IPS-18c (cell line): Measurements from ENCODE around the gene KIRREL2.
A peak's percentile ranks its signal among the peaks of the same experiment; 100 is the strongest.
"Not testable (repeated sequence)": the region's sequence is repeated elsewhere in the genome, so short reads cannot be mapped to it uniquely, and the experiment has no call there.

ENCODE experiments used
- H3K4me3 ChIP-seq: 2 replicates; pipeline ENCODE4 v1.7.0; 2013; ENCODE audit warnings: low read depth, mild to moderate bottlenecking, low read length, moderate library complexity; ENCODE audit not compliant: insufficient read depth
- H3K9me3 ChIP-seq: one replicate; pipeline ENCODE4 v1.6.1; 2013; ENCODE audit warnings: mild to moderate bottlenecking, low read length, moderate library complexity; ENCODE audit not compliant: control insufficient read depth, insufficient read depth

The KIRREL2 gene

GRCh38 chr19:35902870-35903475 lies 46.3 kb downstream of the KIRREL2 start:
- Histone ChIP-seq H3K9me3 (no peaks in the 10 kb centered on the region), H3K4me3 (peak overlapping the region; percentile 57)

GRCh38 chr19:35903550-35904179 lies 47.0 kb downstream of the KIRREL2 start:
- H3K4me3 ChIP-seq: peak overlapping the region; percentile 57
- H3K9me3 ChIP-seq: no peaks in the 10 kb centered on the region

- Histone ChIP-seq H3K9me3 (no peaks in the 10 kb centered on the region), H3K4me3 (no peak overlapping the region)
Observed at GRCh38 chr19:35904311-35905068, 47.8 kb downstream of the KIRREL2 start.

GRCh38 chr19:35905178-35905727 lies 48.5 kb downstream of the KIRREL2 start:
- no peaks in the 10 kb centered on the region for H3K9me3 ChIP-seq
- H3K4me3 ChIP-seq: no peak overlapping the region

GRCh38 chr19:35907377-35907745 lies 50.6 kb downstream of the KIRREL2 start:
- Histone ChIP-seq H3K4me3 (no peak overlapping the region), H3K9me3 (no peaks in the 10 kb centered on the region)

- no peak within 1 kb of the TSS for H3K4me3 ChIP-seq
- H3K9me3 ChIP-seq: no peaks in the 10 kb centered on the region
Observed at GRCh38 chr19:35908010-35908441, 51.3 kb downstream of the KIRREL2 start, which contains the start of gene TYROBP. TSS of gene TYROBP (minus strand) at chr19:35908295. CDS start at chr19:35908228, 67 bp downstream.

GRCh38 chr19:35908973-35909683 lies 52.4 kb downstream of the KIRREL2 start:
- no peak overlapping the region for H3K4me3 ChIP-seq
- no peaks in the 10 kb centered on the region for H3K9me3 ChIP-seq

GRCh38 chr19:35909684-35910035 lies 52.9 kb downstream of the KIRREL2 start:
- H3K4me3 ChIP-seq: no peak overlapping the region
- H3K9me3 ChIP-seq: no peaks in the 10 kb centered on the region

- not testable (repeated sequence) for H3K9me3 ChIP-seq, H3K4me3 ChIP-seq
Observed at GRCh38 chr19:35910355-35910754, 53.6 kb downstream of the KIRREL2 start.

- H3K9me3 ChIP-seq: no peaks in the 10 kb centered on the region
- no peak overlapping the region for H3K4me3 ChIP-seq
Observed at GRCh38 chr19:35911173-35911572, 54.5 kb downstream of the KIRREL2 start.

GRCh38 chr19:35911790-35912189 lies 55.1 kb downstream of the KIRREL2 start:
- Histone ChIP-seq H3K4me3 (no peak overlapping the region), H3K9me3 (no peaks in the 10 kb centered on the region)

GRCh38 chr19:35913589-35913988 lies 56.9 kb downstream of the KIRREL2 start:
- Histone ChIP-seq H3K4me3 (no peak overlapping the region), H3K9me3 (no peaks in the 10 kb centered on the region)

GRCh38 chr19:35915443-35915842 lies 58.7 kb downstream of the KIRREL2 start:
- no peaks in the 10 kb centered on the region for H3K9me3 ChIP-seq
- H3K4me3 ChIP-seq: no peak overlapping the region
